ENCODE data around the gene CACNB2. TPM values are rescaled to one million over a fixed set of nuclear protein-coding genes. Genes with fewer than 3 reads are reported as not detected.
"Not testable (repeated sequence)": the region's sequence is repeated elsewhere in the genome, so short reads cannot be mapped to it uniquely, and the experiment has no call there.

The CACNB2 gene
- total and polyA plus RNA-seq, 4 donors, result 2.8 to 14.6 (median 7.7) TPM

GRCh38 chr10:18437486-18437885, 297.3 kb downstream of the CACNB2 start:
- intact Hi-C loops (cut with DNase I), result no loop called here
- no peaks in the 10 kb centered on the region for H3K4me1 ChIP-seq (ENCODE audit: control insufficient read depth in 1 of 2, insufficient read depth in 2 of 2, low read length in 2 of 2)
- H3K27me3 ChIP-seq (ENCODE audit: control insufficient read depth in 1 of 2, insufficient read depth in 2 of 2, low read length in 1 of 2), result no peaks in the 10 kb centered on the region
- ATAC-seq (ENCODE audit: low FRiP score) (no peak), DNase-seq (no peak)
- no peak overlapping the region for H3K27ac ChIP-seq (ENCODE audit: low read depth in 1 of 2, low read length in 2 of 2)
- 72 to 83% methylated on average over 5 of the region's 5 CpGs for WGBS, 2 donors
- no peaks in the 10 kb centered on the region for H3K9me3 ChIP-seq (ENCODE audit: control insufficient read depth, low read length)
- no peak overlapping the region for H3K4me3 ChIP-seq (ENCODE audit: low read length in 2 of 2)
- no peaks in the 10 kb centered on the region for H3K36me3 ChIP-seq (ENCODE audit: control insufficient read depth in 1 of 2, insufficient read depth in 2 of 2, low read length in 1 of 2)

GRCh38 chr10:18438361-18439126, 298.3 kb downstream of the CACNB2 start:
- ATAC-seq (ENCODE audit: low FRiP score), result no peak

GRCh38 chr10:18439601-18440000, 299.4 kb downstream of the CACNB2 start:
- intact Hi-C loops (cut with DNase I), result no loop called here
- Histone ChIP-seq H3K27me3 (ENCODE audit: control insufficient read depth in 1 of 2, insufficient read depth in 2 of 2, low read length in 1 of 2) (no peaks in the 10 kb centered on the region), H3K36me3 (ENCODE audit: control insufficient read depth in 1 of 2, insufficient read depth in 2 of 2, low read length in 1 of 2) (no peaks in the 10 kb centered on the region), H3K9me3 (ENCODE audit: control insufficient read depth, low read length) (no peaks in the 10 kb centered on the region), H3K4me1 (ENCODE audit: control insufficient read depth in 1 of 2, insufficient read depth in 2 of 2, low read length in 2 of 2) (no peaks in the 10 kb centered on the region), H3K4me3 (ENCODE audit: low read length in 2 of 2) (no peak overlapping the region), H3K27ac (ENCODE audit: low read depth in 1 of 2, low read length in 2 of 2) (no peak overlapping the region)
- WGBS, 2 donors, result 90 to 94% methylated on average over 4 of the region's 4 CpGs
- no peak for DNase-seq
- no peak for ATAC-seq (ENCODE audit: low FRiP score)

More at GRCh38 chr10:18438361-18439126, 298.3 kb downstream of the CACNB2 start:
- Histone ChIP-seq H3K36me3 (ENCODE audit: control insufficient read depth in 1 of 2, insufficient read depth in 2 of 2, low read length in 1 of 2) (no peaks in the 10 kb centered on the region), H3K4me1 (ENCODE audit: control insufficient read depth in 1 of 2, insufficient read depth in 2 of 2, low read length in 2 of 2) (no peaks in the 10 kb centered on the region), H3K4me3 (ENCODE audit: low read length in 2 of 2) (no peak overlapping the region), H3K27ac (ENCODE audit: low read depth in 1 of 2, low read length in 2 of 2) (no peak overlapping the region), H3K9me3 (ENCODE audit: control insufficient read depth, low read length) (no peaks in the 10 kb centered on the region), H3K27me3 (ENCODE audit: control insufficient read depth in 1 of 2, insufficient read depth in 2 of 2, low read length in 1 of 2) (no peaks in the 10 kb centered on the region)
- WGBS, 2 donors, result 91% methylated on average over 17 of the region's 17 CpGs
- no peak for DNase-seq
- intact Hi-C loops (cut with DNase I), result no loop called here

GRCh38 chr10:18445635-18446034, 305.4 kb downstream of the CACNB2 start:
- intact Hi-C loops (cut with DNase I); H3K4me1 ChIP-seq (ENCODE audit: control insufficient read depth in 1 of 2, insufficient read depth in 2 of 2, low read length in 2 of 2); H3K36me3 ChIP-seq (ENCODE audit: control insufficient read depth in 1 of 2, insufficient read depth in 2 of 2, low read length in 1 of 2); H3K9me3 ChIP-seq (ENCODE audit: control insufficient read depth, low read length); H3K27ac ChIP-seq (ENCODE audit: low read depth in 1 of 2, low read length in 2 of 2); H3K4me3 ChIP-seq (ENCODE audit: low read length in 2 of 2); ATAC-seq (ENCODE audit: low FRiP score); DNase-seq; H3K27me3 ChIP-seq (ENCODE audit: control insufficient read depth in 1 of 2, insufficient read depth in 2 of 2, low read length in 1 of 2): not testable (repeated sequence)
- 93% methylated on average over 6 of the region's 6 CpGs for WGBS, 2 donors

- Histone ChIP-seq H3K4me1 (ENCODE audit: control insufficient read depth in 1 of 2, insufficient read depth in 2 of 2, low read length in 2 of 2) (no peaks in the 10 kb centered on the region), H3K36me3 (ENCODE audit: control insufficient read depth in 1 of 2, insufficient read depth in 2 of 2, low read length in 1 of 2) (no peaks in the 10 kb centered on the region), H3K4me3 (ENCODE audit: low read length in 2 of 2) (no peak overlapping the region), H3K27ac (ENCODE audit: low read depth in 1 of 2, low read length in 2 of 2) (no peak overlapping the region), H3K9me3 (ENCODE audit: control insufficient read depth, low read length) (no peaks in the 10 kb centered on the region), H3K27me3 (ENCODE audit: control insufficient read depth in 1 of 2, insufficient read depth in 2 of 2, low read length in 1 of 2) (no peaks in the 10 kb centered on the region)
- ATAC-seq (ENCODE audit: low FRiP score) (no peak), DNase-seq (no peak)
- intact Hi-C loops (cut with DNase I), result no loop called here
Measured at GRCh38 chr10:18446205-18446604, 306.0 kb downstream of the CACNB2 start.

GRCh38 chr10:18449611-18450026, 309.4 kb downstream of the CACNB2 start:
- Histone ChIP-seq H3K9me3 (ENCODE audit: control insufficient read depth, low read length) (no peaks in the 10 kb centered on the region), H3K4me3 (ENCODE audit: low read length in 2 of 2) (no peak overlapping the region), H3K4me1 (ENCODE audit: control insufficient read depth in 1 of 2, insufficient read depth in 2 of 2, low read length in 2 of 2) (no peaks in the 10 kb centered on the region), H3K36me3 (ENCODE audit: control insufficient read depth in 1 of 2, insufficient read depth in 2 of 2, low read length in 1 of 2) (no peaks in the 10 kb centered on the region), H3K27me3 (ENCODE audit: control insufficient read depth in 1 of 2, insufficient read depth in 2 of 2, low read length in 1 of 2) (no peaks in the 10 kb centered on the region), H3K27ac (ENCODE audit: low read depth in 1 of 2, low read length in 2 of 2) (no peak overlapping the region)
- intact Hi-C loops (cut with DNase I), result no loop called here
- ATAC-seq (ENCODE audit: low FRiP score) (peak; percentile 51), DNase-seq (peak in 1 of 2 donors; percentile 53)
- WGBS, 2 donors, result 27 to 42% methylated on average over 7 of the region's 7 CpGs

GRCh38 chr10:18450298-18450697, 310.1 kb downstream of the CACNB2 start:
- Histone ChIP-seq H3K27ac (ENCODE audit: low read depth in 1 of 2, low read length in 2 of 2) (no peak overlapping the region), H3K4me3 (ENCODE audit: low read length in 2 of 2) (no peak overlapping the region), H3K27me3 (ENCODE audit: control insufficient read depth in 1 of 2, insufficient read depth in 2 of 2, low read length in 1 of 2) (no peaks in the 10 kb centered on the region), H3K36me3 (ENCODE audit: control insufficient read depth in 1 of 2, insufficient read depth in 2 of 2, low read length in 1 of 2) (no peaks in the 10 kb centered on the region), H3K4me1 (ENCODE audit: control insufficient read depth in 1 of 2, insufficient read depth in 2 of 2, low read length in 2 of 2) (no peaks in the 10 kb centered on the region), H3K9me3 (ENCODE audit: control insufficient read depth, low read length) (no peaks in the 10 kb centered on the region)
- no peak for ATAC-seq (ENCODE audit: low FRiP score)
- DNase-seq, result no peak
- intact Hi-C loops (cut with DNase I), result no loop called here
- WGBS, 2 donors, result 95% methylated on average over 6 of the region's 6 CpGs

GRCh38 chr10:18455086-18455884, 315.1 kb downstream of the CACNB2 start:
- no peaks in the 10 kb centered on the region for H3K4me1 ChIP-seq (ENCODE audit: control insufficient read depth in 1 of 2, insufficient read depth in 2 of 2, low read length in 2 of 2)
- H3K27me3 ChIP-seq (ENCODE audit: control insufficient read depth in 1 of 2, insufficient read depth in 2 of 2, low read length in 1 of 2), result no peaks in the 10 kb centered on the region
- H3K36me3 ChIP-seq (ENCODE audit: control insufficient read depth in 1 of 2, insufficient read depth in 2 of 2, low read length in 1 of 2), result no peaks in the 10 kb centered on the region
- no peak for DNase-seq
- intact Hi-C loops (cut with DNase I), result no loop called here
- 73 to 90% methylated on average over 1 of the region's 1 CpG for WGBS, 2 donors
- no peaks in the 10 kb centered on the region for H3K9me3 ChIP-seq (ENCODE audit: control insufficient read depth, low read length)
- no peak for ATAC-seq (ENCODE audit: low FRiP score)
- no peak overlapping the region for H3K27ac ChIP-seq (ENCODE audit: low read depth in 1 of 2, low read length in 2 of 2)
- no peak overlapping the region for H3K4me3 ChIP-seq (ENCODE audit: low read length in 2 of 2)

GRCh38 chr10:18456984-18457383, 316.8 kb downstream of the CACNB2 start:
- no peaks in the 10 kb centered on the region for H3K9me3 ChIP-seq (ENCODE audit: control insufficient read depth, low read length)
- H3K4me3 ChIP-seq (ENCODE audit: low read length in 2 of 2), result no peak overlapping the region
- DNase-seq, result no peak
- H3K27ac ChIP-seq (ENCODE audit: low read depth in 1 of 2, low read length in 2 of 2), result no peak overlapping the region
- 95 to 98% methylated on average over 3 of the region's 3 CpGs for WGBS, 2 donors
- no peaks in the 10 kb centered on the region for H3K36me3 ChIP-seq (ENCODE audit: control insufficient read depth in 1 of 2, insufficient read depth in 2 of 2, low read length in 1 of 2)
- ATAC-seq (ENCODE audit: low FRiP score), result no peak
- intact Hi-C loops (cut with DNase I), result no loop called here
- H3K27me3 ChIP-seq (ENCODE audit: control insufficient read depth in 1 of 2, insufficient read depth in 2 of 2, low read length in 1 of 2), result no peaks in the 10 kb centered on the region
- H3K4me1 ChIP-seq (ENCODE audit: control insufficient read depth in 1 of 2, insufficient read depth in 2 of 2, low read length in 2 of 2), result peaks cover 0 to 4% of the 10 kb centered on the region in 2 donors

Measured in aorta (tissue), 5 donors.